Omental fat pad (tissue), 4 donors: ENCODE data around the gene ATP2B1. TPM values are rescaled to one million over a fixed set of nuclear protein-coding genes. Genes with fewer than 3 reads are reported as not detected.

Experiments used
- ATAC-seq: fragments of 150-250 bp; one replicate; pipeline ENCODE4 v1.9.1; 2016; ENCODE audit warnings: mild to moderate bottlenecking, moderate library complexity; ENCODE audit not compliant: low FRiP score
- DNase-seq: peaks from one replicate; pipeline ENCODE4 v3.0.0-alpha.2; 2019; ENCODE audit warnings: low spot score
- total RNA-seq, 4 donors: library from RNA; depleted of rRNA; stranded (reverse); fragments of >200 nt; gene quantifications; one replicate each; pipeline ENCODE4 v1.1.0, GENCODE V29; 2016
- TF ChIP-seq, protein P1 (sequence below), 3 donors: fragments of 450-650 bp; IDR thresholded peaks; one replicate each; pipeline ENCODE4 v1.5.1; 2016 to 2017; ENCODE audit warnings: antibody characterized with exemption in 3 of 3, mild to moderate bottlenecking in 3 of 3, moderate library complexity in 2 of 3

Gene ATP2B1
- total RNA-seq, 4 donors from 2014 or later: 29.5 to 116 (median 68.4) TPM

DNA sequence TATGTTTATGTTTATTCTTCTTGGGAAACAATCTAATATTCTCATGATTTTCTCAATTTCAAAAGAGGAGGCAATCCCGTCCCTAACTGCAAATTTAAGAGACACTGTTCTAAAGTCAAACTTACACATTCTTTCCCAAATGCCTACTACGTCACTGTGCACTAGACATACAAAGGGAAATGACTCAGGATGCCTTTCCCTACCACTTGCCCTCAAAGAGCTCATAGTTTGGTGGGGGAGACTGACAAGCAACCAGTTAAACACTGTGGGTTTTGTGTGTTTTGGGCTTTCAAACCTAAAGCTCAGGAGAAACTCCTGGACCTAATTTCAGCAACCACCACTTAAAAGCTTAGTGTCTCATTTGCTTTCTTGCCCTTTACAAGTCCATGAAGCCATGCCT lies 58.4 kb downstream of the ATP2B1 start:
- TF ChIP-seq, protein P1, sequence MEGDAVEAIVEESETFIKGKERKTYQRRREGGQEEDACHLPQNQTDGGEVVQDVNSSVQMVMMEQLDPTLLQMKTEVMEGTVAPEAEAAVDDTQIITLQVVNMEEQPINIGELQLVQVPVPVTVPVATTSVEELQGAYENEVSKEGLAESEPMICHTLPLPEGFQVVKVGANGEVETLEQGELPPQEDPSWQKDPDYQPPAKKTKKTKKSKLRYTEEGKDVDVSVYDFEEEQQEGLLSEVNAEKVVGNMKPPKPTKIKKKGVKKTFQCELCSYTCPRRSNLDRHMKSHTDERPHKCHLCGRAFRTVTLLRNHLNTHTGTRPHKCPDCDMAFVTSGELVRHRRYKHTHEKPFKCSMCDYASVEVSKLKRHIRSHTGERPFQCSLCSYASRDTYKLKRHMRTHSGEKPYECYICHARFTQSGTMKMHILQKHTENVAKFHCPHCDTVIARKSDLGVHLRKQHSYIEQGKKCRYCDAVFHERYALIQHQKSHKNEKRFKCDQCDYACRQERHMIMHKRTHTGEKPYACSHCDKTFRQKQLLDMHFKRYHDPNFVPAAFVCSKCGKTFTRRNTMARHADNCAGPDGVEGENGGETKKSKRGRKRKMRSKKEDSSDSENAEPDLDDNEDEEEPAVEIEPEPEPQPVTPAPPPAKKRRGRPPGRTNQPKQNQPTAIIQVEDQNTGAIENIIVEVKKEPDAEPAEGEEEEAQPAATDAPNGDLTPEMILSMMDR (IDR thresholded peaks at IDR 0.05): no peak
- ATAC-seq: no peak
- DNase-seq: no peak

DNA sequence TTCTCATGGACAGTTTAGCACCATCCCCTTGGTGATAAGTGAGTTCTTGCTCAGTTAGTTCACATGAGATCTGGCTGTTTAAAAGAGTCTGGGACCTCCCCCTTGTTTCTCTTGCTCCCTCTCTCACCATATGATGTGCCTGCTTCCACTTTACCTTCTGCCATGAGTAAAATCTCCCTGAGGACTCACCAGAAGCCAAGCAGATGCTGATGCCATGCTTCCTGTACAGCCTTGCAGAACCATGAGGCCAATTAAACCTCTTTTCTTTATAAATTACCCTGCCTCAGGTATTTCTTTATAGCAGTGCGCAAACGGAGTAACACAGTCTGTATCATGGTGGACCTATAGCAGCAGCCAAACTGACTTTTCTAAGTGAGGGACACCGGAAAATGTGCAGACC lies 58.8 kb downstream of the ATP2B1 start:
- no peak for DNase-seq
- TF ChIP-seq, protein P1 (IDR thresholded peaks at IDR 0.05): no peak
- no peak for ATAC-seq

DNA sequence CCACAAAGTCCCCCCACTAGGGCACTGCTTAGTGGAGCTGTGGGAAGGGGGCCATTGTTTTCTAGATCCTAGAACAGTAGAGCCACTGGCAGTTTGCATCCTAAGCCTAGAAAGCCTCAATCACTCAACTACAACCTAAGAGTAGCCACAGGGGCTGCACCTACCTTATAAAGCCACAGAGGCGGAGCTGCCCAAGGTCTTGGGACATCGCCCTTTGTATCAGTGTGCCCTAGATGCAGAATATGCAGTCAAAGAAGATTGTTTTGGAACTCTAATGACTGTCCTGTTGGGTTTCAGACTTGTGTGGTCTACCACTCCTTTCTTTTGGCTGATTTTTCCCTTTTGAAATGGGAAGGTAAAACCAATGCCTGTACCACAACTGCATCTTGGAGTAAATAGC lies 59.5 kb downstream of the ATP2B1 start:
- DNase-seq: no peak
- TF ChIP-seq, protein P1 (IDR thresholded peaks at IDR 0.05): no peak

DNA sequence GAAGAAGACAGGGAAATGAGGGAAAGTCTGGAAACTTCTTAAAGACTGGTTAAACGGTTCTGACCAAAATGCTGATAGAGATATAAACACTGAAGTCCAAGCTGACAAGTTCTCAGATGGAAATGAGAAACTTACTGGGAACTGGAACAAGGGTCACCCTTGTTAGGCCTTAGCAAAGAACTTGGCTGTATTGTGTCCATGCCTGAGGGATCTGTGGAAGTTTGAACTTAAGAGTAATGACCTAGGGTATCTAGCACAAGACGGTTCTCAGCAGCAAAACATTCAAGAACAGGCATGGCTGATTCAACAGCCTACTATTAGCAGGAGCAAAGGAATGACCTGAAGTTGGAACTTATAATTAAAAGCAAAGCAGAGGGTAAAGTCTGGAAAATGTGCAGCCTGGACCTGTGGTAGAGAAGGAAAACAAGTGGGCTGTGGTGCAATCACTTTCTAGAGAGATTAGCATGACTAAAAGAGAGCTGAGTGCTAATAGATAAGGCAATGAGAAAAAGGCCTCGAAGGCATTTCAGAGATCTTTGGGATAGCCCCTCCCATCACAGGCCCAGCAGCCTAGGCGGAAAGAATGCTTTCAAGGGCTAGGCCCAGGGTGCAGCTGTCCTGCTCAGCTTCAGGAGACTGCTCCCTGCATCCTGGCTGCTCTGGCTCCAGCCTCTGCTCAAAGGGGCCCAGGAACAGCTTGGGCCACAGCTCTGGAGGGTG lies 60.3 kb downstream of the ATP2B1 start:
- ATAC-seq: no peak
- DNase-seq: no peak
- TF ChIP-seq, protein P1 (IDR thresholded peaks at IDR 0.05): no peak

More for the DNA sequence above, 59.5 kb downstream of the ATP2B1 start:
- ATAC-seq: no peak

DNA sequence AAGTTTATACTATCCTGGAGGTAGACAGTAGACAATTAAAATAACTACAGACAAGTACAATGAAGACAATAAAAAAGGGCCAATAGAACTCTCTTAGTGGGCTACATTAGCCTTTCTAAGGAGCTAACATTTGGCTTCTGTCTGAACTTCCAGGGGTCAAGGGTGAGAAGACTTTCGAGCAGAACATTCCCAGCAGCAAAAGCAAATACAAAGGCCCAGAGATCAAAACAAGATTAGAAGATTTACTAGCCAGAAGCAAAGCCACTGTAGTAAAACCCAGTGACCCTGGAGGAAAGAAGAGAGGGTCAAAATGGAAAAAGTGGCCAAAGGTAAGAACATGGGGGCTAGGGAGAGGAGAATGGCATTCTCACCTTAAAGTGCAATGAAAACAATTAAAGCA lies 63.2 kb downstream of the ATP2B1 start:
- TF ChIP-seq, protein P1 (IDR thresholded peaks at IDR 0.05): no peak
- no peak for DNase-seq
- no peak for ATAC-seq

DNA sequence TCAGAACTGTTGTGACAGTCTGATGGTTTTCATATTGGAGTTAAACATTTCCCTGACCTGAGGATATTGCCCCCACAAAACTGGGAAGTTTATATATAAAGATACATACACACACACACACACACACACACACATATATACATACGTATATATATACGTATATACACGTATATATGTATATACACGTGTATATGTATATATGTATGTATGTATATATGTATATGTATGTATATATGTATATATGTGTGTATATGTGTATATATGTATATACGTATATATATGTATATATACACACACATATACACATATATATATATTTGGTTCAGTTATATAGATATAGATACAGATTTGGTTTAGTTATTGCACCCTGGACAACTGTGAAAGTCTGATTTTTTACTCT lies 65.7 kb downstream of the ATP2B1 start:
- no peak for DNase-seq
- no peak for ATAC-seq
- TF ChIP-seq, protein P1 (IDR thresholded peaks at IDR 0.05): no peak

DNA sequence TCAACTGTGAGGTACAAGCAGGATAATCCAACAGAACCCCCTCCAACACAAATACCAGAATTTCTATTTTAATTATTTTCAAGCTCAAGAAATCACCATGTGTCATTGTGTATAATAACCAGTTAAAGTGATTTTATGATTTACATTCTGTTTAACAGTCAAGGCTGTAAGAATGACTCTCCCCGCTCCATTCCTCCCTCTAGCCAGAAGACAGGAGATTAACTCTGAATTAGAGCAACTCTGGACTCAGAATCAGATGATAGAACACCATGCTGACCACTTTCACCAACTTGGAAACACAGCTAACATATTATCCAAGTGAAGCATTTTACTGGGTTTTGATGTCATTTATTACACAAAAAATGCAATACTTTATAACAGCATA lies 71.9 kb downstream of the ATP2B1 start:
- ATAC-seq: no peak
- no peak for DNase-seq
- TF ChIP-seq, protein P1 (IDR thresholded peaks at IDR 0.05): no peak
